IPS-NIHi7 (cell line): ENCODE results near the gene TIRAP.
"Not testable (repeated sequence)": the region's sequence is repeated elsewhere in the genome, so short reads cannot be mapped to it uniquely, and the experiment has no call there.

Source experiments
- DNase-seq: peaks from one replicate; pipeline ENCODE4 v3.0.0; 2012; ENCODE audit warnings: mixed read lengths; ENCODE audit errors: extremely low spot score

The TIRAP gene, protein sequence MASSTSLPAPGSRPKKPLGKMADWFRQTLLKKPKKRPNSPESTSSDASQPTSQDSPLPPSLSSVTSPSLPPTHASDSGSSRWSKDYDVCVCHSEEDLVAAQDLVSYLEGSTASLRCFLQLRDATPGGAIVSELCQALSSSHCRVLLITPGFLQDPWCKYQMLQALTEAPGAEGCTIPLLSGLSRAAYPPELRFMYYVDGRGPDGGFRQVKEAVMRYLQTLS

DNA sequence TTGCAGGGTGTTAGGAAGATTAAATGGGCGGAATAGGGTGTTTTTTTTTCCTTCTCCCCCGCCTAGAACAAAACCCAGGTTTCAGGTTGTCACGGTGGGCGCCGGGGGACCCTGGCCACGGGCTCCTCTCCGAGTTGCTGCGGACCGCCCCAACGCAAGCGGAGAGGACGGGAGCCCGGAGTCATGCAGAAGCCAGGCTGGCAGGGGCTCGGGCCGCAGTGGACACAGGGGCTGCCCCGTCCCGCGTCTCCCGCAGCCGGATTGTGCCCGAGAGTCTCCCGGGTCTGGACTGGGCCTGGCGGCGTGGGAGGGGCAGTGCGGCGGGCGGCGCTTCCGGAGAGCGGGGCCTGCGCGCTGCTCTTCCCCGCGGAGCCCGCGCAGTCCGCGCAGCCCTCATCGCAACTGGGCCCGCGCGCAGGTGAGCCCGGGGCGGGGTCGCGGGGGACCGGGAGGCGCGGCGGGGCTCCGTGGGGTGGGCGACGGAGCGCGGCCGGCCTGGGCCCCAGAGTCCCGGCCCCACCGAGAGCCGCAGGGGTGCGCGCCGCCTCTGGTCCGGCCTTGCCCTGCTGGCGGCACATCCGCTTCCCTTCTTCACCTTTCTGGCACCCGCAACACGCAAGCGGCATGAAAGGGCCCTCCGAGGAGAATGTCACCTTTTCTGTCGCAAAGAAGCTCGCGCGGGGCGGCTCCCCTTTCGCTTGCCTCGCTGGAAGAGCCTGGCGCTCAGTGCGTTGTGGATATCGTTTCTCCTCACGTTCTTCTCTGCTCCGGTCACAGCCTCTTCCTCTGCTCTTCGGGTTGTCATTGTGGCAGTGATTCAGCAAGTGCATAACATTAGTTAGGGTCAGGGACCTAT lies at the start of gene TIRAP:
Gene TIRAP, plus strand, starts transcription at position 358 of the 856 bp plus-strand sequence. CDS start 7,802 bp downstream, outside the sequence.
- DNase-seq: peak; percentile 60

DNA sequence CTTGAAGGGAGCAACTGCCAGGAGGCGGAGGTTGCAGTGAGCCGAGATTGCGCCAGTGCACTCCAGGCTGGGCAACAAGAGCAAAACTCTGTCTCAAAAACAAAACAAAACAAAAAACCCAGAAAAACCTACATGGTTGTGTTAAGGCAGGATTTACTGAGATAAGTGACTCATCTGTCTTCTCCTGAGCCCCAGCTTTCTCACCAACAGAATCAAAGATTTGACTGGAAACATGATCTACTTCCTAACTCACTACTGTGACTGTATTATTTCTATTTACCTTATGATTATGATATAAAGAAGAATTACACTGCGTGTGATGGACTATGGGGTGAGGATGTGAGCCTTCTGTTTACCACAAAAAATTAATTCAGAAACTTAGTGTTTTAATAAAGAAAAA lies 49.5 kb upstream of the TIRAP start:
- no peak for DNase-seq

DNA sequence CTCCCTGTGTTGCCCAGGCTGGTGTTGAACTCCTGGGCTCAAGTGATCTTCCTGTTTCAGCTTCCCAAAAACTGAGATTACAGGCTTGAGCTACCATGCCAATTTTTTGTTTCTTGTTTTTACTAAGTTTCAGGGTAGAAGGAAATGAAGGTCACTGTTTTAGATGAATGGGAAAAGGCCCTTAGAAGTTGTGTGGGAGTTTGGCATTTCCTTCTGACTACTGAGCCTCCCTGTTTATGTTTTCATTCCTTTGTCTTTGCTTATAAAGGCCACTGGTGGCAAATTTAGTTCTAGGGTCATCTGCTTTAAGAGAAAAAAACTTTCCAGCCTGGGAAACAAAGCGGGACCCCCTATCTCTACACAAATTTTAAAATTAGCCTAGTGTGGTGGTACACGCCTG lies 36.3 kb upstream of the TIRAP start:
- no peak for DNase-seq

DNA sequence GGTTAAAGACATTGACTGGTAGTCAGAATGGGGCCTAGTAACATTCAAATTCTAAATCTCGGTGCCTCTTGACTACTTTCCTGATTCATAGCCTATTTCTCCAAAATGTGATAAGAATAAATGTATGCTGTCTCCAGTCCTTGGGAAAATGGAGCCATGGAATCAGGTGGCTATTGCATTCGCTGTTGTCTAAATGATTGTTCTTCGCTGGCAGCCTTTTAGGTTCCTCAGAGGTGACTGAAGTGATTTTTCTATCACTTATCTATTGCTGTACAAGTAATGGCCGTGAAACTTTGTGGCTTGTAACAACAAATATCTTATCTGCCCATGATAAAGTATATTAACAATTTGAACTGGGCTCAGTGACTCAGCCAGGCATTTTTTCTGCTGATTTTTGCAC lies 29.6 kb upstream of the TIRAP start:
- DNase-seq: no peak

DNA sequence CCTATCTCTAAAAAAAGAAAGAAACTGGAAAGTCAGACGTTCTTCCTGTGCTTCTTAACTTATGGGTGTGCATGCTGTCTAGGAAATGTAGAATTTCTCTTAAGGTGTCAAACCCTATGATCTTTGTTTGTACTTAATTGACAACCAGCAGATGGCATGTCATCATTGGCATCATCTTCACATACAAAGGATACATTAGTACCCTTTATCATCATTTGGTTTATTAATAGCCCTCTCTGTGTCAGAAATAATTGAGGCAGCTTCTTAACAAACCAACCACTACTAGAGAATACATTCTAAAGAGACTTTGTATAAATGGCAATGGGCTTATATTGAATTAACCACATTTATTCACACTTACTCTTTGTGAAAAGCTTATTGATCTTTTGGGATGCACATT lies 28.1 kb upstream of the TIRAP start:
- no peak for DNase-seq

DNA sequence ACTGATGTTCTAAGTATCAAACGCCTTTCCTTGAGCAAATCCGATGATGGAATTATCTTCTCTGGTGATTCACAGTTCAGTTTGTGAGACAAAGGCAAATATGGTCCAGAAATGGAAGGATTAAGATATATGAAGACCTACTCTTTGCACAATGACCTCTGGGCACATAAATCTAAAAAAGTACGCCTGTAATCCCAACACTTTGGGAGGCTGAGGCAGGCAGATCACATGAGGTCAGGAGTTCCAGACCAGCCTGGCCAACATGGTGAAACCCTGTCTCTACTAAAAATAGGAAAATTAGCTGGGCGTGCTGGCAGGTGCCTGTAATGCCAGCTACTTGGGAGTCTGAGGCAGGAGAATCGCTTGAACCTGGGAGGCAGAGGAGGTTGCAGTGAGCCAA lies 27.4 kb upstream of the TIRAP start:
- not testable (repeated sequence) for DNase-seq

DNA sequence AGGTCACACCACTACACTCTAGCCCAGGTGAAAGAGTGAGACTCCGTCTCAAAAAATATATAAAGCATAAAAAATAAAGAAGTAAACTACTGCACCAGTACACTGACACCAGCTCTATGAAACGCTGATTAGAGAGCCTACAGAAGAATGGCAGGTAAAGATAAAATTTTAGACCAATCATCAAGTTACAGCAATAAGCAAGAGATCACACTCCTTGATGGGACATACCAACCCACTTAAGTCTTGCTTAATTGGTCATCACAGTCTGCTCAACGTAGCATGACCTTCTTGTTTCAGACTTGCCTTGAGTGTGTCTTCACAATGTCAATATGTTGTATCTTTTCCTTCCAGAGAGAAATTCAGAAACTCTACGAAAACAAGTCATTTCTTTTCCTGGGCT lies 26.7 kb upstream of the TIRAP start:
- DNase-seq: no peak

DNA sequence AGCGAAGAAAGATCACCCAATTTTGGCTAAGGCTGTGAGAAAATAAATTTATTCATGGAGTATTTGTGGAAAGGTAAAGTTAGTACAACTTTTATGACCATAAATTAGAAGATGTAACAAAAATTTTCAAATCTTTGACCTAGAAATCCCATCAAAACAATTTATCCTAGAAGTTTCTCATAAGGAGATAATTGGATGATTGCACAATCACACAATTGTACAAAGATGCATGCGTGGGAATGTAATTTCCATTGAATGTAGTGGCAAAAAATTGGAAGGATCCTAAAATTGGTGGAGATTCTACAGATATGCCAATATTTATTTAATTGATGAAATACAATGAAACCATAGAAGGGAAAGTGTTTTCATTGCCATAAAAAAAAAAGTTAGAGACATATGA lies 25.7 kb upstream of the TIRAP start:
- DNase-seq: no peak

DNA sequence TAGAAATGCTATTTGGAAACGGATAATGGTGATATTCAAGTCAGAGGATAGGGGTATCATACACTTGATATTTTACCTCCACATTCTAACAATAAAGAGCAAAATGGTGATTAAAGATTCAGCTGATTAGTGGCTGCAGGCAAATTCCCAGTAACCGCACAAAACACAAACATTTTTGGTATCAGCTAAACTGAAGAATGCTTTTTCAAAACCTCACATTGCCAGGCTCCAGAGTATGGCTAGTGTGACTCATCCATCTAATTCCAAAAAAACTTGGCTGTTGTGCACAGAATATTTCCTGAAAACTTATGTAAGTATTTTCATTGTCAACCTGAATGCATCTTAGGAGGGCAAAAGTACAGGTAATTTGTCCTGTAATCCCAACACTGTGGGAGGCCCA lies 25.1 kb upstream of the TIRAP start:
- DNase-seq: no peak

DNA sequence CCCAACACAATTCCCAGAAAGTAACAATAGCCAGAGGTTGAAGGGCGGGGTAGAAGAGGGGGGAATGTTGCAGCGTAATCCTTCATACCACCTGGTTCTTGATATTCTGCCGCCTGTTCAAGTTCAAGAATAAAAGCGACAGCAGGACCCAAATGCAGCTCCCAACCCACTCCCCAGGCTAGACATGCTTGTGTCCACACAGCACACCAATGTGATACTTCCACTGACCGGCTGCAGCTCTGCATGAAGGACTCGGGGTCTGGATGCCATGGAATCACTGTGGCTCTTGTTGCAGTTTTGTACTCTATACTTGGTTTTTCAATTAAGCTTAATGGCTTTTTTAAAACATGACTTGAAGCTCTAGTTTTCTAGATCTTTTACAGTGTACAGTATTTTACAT lies 20.7 kb upstream of the TIRAP start:
- no peak for DNase-seq

DNA sequence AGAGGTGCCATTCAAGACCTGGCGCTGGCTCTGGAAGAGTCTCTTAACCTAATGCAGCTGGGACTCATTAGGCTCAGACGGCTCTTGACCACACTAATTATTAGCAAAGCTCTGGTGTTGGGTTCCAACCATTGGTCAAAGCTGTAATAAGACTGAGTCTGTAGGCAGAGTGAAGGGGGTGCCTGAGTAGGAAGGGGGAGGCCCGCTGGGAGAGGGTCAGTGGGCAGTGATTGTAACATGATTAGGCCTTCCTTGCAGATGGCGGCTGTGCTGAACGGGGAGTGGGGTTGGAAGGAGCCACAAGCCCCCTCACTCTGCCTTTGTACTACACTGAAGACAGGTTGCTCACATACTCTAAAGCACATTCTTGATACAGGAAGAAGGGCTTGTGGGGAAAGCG lies 19.4 kb upstream of the TIRAP start:
- no peak for DNase-seq

DNA sequence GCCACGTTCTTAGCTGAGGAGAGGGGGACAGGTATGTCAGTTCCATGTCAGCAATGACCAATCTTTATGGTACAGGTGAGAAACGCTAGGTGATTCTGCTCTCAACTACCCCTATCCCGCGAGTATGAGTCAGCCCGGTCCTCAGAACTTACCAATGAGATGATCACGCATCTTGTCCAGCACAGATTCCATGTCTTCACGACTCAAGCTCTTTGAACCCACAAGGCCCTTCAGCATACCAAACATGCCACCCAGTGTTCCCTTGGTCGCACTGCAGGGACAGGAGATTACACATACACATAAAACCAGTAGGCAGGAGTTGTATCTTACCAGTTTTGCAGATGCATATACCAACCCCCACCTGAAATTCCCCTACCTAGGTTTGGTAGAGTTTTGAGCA lies 17.1 kb upstream of the TIRAP start:
- no peak for DNase-seq

DNA sequence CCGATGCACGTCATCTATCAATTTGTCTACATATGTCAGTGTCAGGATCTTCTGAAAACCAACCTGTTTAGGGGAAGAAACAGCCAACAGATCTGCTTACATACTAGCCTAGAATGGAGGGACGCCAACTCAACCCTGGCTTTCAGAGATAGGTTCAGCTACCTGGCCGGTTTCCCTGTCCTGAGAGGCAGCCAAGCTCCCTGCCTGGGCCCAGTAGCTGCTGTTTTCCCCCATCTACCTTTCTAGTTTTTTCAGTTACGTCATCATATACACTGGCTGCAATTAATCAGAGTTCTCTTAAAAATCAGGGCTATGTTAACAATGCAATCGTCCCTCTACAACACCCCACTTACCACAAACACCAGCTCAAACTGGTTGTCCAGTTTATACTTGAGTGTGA lies 15.2 kb upstream of the TIRAP start:
- no peak for DNase-seq

DNA sequence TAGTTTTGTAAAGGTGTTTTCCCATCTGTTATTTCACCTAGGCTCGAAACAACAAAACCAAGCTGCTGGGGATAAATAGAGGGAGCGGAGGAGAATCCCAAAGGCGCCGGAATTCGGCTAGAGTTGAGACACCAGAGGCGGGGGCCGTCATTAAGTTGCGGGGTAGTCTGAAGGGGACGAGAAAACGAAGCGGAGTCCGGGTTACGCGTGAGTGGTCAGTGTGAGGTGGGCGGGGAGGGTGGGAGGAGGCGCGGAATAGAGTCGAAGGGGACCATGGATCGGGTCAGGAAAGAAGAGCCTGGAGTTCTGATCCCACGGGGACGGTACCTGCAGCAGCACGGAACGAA lies 14.6 kb upstream of the TIRAP start:
- DNase-seq: peak; percentile 72

DNA sequence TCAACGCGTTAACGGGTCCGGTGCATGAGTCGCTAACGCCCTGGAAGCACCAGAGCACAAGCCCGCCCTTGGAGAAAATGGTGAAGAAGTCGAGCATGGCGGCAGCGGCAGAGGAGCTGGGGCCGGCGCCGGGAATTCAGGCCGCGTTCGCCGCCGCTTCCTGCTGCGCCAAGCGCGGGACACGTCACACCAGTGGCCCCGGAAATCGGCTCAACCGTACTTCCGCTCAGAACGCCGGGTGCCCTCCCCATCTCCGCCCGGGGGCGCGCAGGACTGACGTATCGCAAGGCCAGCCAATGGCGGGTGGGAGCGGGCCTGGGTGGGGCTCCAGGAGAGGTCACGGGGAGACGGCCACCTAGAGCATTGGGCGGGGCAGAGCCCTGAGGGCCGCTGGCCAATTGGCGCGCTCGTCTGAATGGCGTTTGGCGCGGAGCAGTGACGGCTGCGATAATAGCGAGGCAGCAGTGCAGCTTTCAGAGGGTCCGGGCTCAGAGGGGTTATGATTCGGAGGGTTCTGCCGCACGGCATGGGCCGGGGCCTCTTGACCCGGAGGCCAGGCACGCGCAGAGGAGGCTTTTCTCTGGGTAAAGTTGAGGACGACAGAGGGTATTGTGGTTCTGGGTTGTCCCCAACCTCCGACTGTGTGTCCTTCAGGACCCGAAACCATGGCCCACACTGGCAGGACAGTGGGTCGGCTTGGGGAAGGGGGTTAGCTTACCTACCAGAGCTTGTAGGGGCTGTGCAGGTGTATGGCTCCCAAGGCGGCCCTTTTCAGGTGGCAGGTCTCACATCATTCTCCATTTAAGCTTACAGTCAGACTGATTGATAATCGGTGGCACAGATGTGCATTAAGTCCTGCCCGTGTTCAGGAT lies 13.9 kb upstream of the TIRAP start, which contains the start of the genes FOXRED1 and SRPRA:
Gene FOXRED1, plus strand, starts transcription at position 447 of the 872 bp plus-strand sequence. Its CDS starts 53 bp downstream, at position 500.
Gene SRPRA, minus strand, starts transcription at position 188 of the 872 bp plus-strand sequence. Its CDS starts 91 bp downstream, at position 97.
- DNase-seq: peak; percentile 100

DNA sequence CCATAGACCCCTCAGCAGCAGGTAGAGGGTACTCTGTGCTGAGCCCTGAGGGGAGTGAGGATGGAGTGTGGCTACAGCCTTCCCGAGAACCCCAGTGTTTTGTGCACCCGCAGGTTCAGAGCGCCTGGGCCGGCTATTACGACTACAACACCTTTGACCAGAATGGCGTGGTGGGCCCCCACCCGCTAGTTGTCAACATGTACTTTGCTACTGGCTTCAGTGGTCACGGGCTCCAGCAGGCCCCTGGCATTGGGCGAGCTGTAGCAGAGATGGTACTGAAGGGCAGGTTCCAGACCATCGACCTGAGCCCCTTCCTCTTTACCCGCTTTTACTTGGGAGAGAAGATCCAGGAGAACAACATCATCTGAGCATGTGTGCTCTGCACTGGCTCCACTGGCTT lies 5.6 kb upstream of the TIRAP start:
- DNase-seq: no peak

DNA sequence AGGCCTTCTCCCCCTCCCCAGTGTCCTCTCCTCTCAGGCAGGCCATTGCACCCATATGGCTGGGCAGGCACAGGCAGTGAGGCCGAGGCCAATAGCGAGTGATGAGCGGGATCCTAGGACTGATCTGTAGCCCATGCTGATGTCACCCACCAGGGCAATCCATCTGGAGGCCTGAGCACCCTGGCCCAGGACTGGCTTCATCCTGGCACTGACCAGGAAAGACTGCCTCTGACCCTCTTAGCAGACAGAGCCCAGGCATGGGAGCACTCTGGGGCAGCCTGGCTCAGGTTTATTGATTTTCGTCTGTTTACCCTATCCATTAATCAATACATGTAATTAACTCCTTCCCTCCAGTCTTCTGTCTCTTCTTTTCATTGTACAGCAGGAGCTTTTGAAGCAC lies 5.1 kb upstream of the TIRAP start:
- no peak for DNase-seq

DNA sequence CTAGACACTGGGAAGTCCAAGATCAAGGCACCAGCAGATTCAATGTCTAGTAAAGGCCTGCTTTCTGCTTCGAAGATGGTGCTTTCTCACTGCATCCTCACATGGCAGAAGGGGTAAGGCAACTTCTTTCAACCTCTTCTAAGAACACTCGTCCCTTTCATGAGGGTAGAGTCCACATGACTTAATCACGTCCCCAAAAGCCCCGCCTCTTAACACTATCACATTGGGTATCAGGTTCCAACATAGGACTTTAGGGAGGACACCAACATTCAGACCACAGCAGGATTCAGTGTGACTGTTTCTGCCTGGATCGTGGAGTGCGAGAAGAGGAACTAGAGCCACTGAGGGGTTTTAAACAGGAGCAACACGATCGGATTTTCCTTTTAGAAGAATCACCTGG lies 3.7 kb upstream of the TIRAP start:
- DNase-seq: no peak

DNA sequence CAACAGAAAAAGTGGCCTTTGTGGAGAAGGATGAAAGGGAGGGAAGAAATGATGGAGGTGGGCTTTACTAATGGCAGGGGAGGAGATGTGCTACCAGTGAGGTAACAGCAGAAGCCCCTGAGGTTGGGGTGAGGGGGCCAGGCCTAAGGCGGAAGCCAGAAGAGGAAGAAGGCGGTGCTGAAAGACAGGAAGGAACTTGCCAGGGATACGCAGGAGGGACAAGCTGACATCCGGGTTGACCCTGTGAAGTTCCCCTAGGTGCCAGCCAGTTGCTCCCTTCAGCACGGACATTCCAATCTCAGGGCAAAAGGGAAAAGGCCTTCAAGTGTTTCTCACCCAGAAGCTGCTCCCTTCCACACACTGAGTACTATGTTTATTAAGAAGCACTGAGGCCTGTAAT lies 2.3 kb upstream of the TIRAP start:
- DNase-seq: no peak

DNA sequence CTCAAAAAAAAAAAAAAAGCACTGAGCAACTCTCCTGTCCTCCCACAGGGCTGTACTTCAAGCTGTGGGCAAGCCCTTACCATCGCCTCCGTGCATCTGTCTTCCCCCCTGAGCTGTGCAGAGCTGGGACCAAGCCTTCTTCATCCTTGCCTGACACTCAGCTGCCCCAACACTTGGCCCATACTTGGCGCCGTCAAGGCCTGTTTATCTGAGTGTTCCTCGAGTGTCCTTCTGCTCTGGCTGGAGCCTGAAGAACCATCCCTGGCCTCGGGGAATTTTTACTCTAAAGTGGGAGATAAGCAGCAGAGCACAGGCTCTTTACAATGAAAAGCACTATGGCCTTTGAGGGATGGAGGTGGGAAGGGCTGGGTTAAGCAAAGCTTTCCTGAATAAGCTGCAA lies 1.6 kb upstream of the TIRAP start:
- DNase-seq: no peak

DNA sequence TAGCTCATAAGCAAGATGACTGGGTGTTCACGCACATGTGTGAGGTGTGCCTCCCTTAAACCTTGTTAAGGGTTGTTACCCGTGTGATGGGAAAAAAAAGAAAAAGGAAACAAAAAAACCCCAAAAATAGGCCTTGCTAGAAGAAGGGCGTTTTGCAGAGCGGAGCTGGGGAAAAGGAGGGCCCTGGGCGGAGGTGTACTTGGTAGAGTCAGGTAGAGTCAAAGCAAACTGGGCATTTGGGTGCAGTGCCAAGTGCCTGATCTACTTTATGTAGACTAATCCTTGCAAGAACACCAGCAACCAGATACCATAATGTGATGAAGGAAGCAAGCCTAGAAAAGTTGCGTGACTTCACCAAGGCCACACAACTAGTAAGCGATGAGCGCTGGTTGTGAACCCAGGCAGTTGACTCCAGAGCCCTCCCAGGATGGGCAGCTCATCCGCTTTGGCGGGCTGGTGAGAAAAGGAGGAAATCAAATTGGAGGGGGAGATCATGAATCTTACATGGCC lies 1.2 kb upstream of the TIRAP start:
- DNase-seq: no peak

DNA sequence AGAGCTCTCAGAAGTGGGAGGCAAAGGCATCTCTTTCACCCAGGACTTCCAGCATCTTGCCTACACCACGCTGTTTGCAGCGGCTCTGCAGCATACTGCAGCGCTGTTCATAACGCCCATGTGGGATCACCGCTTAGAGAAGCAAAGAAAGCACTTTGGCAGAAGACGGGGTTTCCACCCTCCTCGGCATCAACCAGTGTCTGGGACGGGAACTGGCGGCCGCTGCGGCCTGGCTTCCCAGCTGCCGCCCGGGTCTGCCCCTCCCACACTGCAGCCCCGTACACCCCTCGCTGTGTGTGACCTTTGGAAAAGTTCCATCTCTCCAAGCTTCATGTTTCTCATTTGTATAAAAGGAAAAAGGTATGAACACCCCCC lies 545 bp upstream of the TIRAP start:
- peak; percentile 71 for DNase-seq
